GM19043 (cell line): Measurements from ENCODE around the gene LAMC3.

Experiments
- ATAC-seq: cut with Tn5 transposase; IDR thresholded peaks from one replicate; pipeline ENCODE4 v1.9.1; 2021; ENCODE audit warnings: low read depth; ENCODE audit not compliant: unreplicated experiment

Gene LAMC3

GRCh38 chr9:131008086-131008485 is 888 bp upstream of the LAMC3 start:
- ATAC-seq = no peak

GRCh38 chr9:131008563-131008908 is 438 bp upstream of the LAMC3 start:
- no peak for ATAC-seq

GRCh38 chr9:131010482-131011273 is 1.7 kb downstream of the LAMC3 start:
- ATAC-seq = no peak

- ATAC-seq = no peak
These were observed 2.5 kb downstream of the LAMC3 start for GRCh38 chr9:131011274-131012022.

- no peak for ATAC-seq
These were observed 3.0 kb downstream of the LAMC3 start for GRCh38 chr9:131012023-131012334.

- ATAC-seq = no peak
These were observed 3.5 kb downstream of the LAMC3 start for GRCh38 chr9:131012396-131012917.

- no peak for ATAC-seq
These were observed 4.2 kb downstream of the LAMC3 start for GRCh38 chr9:131013015-131013755.

GRCh38 chr9:131013771-131014676 is 5.0 kb downstream of the LAMC3 start:
- ATAC-seq = no peak

- no peak for ATAC-seq
These were observed 6.1 kb downstream of the LAMC3 start for GRCh38 chr9:131015112-131015511.

- no peak for ATAC-seq
These were observed 7.0 kb downstream of the LAMC3 start for GRCh38 chr9:131015876-131016397.

- no peak for ATAC-seq
These were observed 8.1 kb downstream of the LAMC3 start for GRCh38 chr9:131017067-131017466.

- no peak for ATAC-seq
These were observed 9.6 kb downstream of the LAMC3 start for GRCh38 chr9:131018621-131019020.

GRCh38 chr9:131019388-131020239 is 10.6 kb downstream of the LAMC3 start:
- no peak for ATAC-seq

GRCh38 chr9:131020388-131020787 is 11.4 kb downstream of the LAMC3 start:
- ATAC-seq = no peak

GRCh38 chr9:131020862-131021261 is 11.9 kb downstream of the LAMC3 start:
- ATAC-seq = no peak

- no peak for ATAC-seq
These were observed 12.8 kb downstream of the LAMC3 start for GRCh38 chr9:131021785-131022184.

GRCh38 chr9:131024978-131025868 is 16.2 kb downstream of the LAMC3 start:
- no peak for ATAC-seq
